GM10266 (cell line): ENCODE results near the gene LONP1.

Experiments used
- DNase-seq: peaks from one replicate; pipeline ENCODE4 v3.0.0; 2012; ENCODE audit errors: extremely low spot score
- CTCF ChIP-seq: IDR thresholded peaks from 2 replicates; pipeline ENCODE4 v1.5.1; 2012; ENCODE audit warnings: mild to moderate bottlenecking, low read depth; ENCODE audit not compliant: control insufficient read depth, insufficient read depth; ENCODE audit errors: missing control alignments

The LONP1 gene

GRCh38 chr19:5664515-5664914, 55.4 kb downstream of the LONP1 start:
- no peak for TF ChIP-seq CTCF
- DNase-seq, result no peak

- no peak for TF ChIP-seq CTCF
- DNase-seq, result no peak
Measured at GRCh38 chr19:5663904-5664303, 56.0 kb downstream of the LONP1 start.

DNA sequence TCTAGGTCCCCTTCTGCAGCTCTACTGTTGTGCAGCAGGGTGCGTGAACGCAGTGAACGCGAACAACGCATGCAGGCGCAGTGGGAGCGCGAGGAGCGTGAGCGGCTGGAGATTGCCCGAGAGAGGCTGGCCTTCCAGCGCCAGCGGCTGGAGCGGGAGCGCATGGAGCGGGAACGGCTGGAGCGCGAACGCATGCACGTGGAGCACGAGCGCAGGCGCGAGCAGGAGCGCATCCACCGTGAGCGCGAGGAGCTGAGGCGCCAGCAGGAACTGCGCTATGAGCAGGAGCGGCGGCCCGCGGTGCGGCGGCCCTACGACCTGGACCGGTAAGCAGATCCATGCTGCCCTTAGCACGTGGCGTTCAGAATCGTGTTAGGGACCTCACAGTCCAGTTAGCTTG, 58.5 kb downstream of the LONP1 start:
- no peak for DNase-seq
- TF ChIP-seq CTCF, result no peak

- no peak for TF ChIP-seq CTCF
Measured at GRCh38 chr19:5655412-5655811, 64.5 kb downstream of the LONP1 start.

DNA sequence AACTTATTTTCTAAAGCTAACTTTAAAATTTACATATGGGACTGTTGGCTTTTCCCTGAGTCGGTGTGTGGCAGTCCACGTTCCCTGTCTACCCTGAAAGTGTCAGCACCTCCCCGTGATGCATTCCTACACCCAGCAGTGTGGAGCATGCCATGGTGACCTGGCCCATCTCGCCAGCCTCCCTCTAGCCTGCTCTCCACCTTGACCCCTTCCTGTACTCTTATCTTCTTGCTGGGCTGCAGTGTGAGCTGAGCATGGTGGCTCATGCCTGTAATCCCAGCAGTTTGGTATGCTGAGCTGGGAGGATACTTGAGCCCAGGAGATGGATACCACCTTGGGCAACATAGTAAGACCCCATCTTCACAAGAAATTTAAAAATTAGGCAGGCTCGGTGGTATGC, 65.0 kb downstream of the LONP1 start:
- DNase-seq, result no peak
- no peak for TF ChIP-seq CTCF

More at GRCh38 chr19:5655412-5655811, 64.5 kb downstream of the LONP1 start:
- no peak for DNase-seq

DNA sequence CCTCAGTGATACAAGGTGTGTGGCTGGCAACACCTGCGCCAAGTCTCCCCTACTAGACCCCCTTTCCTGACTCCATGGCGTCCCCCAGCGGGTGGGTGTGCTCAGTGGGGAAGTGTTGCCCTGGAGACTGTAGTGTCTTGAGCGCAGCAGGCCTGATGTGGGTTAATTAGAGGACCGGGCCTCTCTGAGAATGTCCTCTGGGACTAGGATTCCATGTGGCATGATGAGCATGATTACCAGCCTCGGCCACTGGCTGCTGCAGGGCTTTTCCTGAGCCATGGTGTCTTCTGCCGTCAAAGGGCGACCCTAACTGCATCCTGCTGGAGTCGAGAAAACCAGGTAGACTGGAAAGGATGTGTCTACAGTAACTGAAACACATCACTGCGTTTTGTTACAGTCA, 67.7 kb downstream of the LONP1 start:
- no peak for TF ChIP-seq CTCF
- DNase-seq, result no peak

DNA sequence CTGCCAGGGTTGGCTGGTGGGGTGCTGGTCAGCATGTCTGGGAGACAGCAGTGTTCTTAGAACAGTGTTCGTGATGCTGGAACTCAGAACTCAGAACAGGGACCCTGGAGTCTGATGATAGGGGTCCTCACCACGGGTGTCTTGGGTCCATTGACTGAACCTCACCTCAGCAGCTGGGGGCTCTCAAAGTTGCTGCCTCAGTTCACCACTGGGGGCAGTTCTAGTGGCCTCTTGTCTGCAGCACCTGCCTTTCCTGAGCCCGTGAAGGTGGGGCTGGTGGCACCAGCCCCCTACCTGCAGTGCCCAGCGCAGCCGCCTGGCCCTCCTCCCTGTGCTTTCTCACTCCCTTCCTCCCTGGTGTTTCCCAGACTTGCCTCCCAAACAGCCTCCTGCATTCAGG, 68.6 kb downstream of the LONP1 start:
- DNase-seq, result no peak

More for the DNA sequence above, 68.6 kb downstream of the LONP1 start:
- no peak for TF ChIP-seq CTCF
